Prostate gland (tissue), 2 donors: ENCODE results near the gene HABP2.

Experiments used
- CTCF ChIP-seq, 4 experiments: fragments of 200-600 bp in 2 of 4; fragments of 450-650 bp in 2 of 4; sonication (generic) in 2 of 4; IDR thresholded peaks; 1 replicate in 3 of 4; 2 replicates in 1 of 4; pipeline ENCODE4 v1.5.1; 2016 to 2019; ENCODE audit warnings: antibody characterized with exemption in 4 of 4, mild to moderate bottlenecking in 2 of 4, moderate library complexity in 2 of 4
- POLR2A ChIP-seq: fragments of 450-650 bp; IDR thresholded peaks from one replicate; pipeline ENCODE4 v1.6.1; 2016; ENCODE audit warnings: antibody characterized with exemption, mild to moderate bottlenecking
- POLR2AphosphoS5 ChIP-seq: sonication (generic); formaldehyde crosslinking; IDR thresholded peaks from one replicate; pipeline ENCODE4 v1.6.1; 2017; ENCODE audit warnings: antibody characterized with exemption

- TF ChIP-seq CTCF (IDR thresholded peaks at IDR 0.05) (no peak), POLR2A (no peak), POLR2AphosphoS5 (no peak)
Observed at GRCh38 chr10:113532724-113533123, 20.1 kb upstream of the HABP2 start.
